Body of pancreas (tissue), 4 donors: ENCODE data around the gene BTD.

Experiments used
- POLR2A ChIP-seq, 3 donors: fragments of 450-650 bp; IDR thresholded peaks; one replicate each; pipeline ENCODE4 v1.6.1; 2016; ENCODE audit warnings: antibody characterized with exemption in 3 of 3, mild to moderate bottlenecking in 2 of 3
- TF ChIP-seq, protein P1 (sequence below), 7 experiments: fragments of 450-650 bp in 4 of 7; fragments of 200-600 bp in 3 of 7; sonication (generic) in 3 of 7; IDR thresholded peaks; one replicate each; pipeline ENCODE4 v1.5.1; 2016 to 2019; ENCODE audit warnings: antibody characterized with exemption in 7 of 7

DNA sequence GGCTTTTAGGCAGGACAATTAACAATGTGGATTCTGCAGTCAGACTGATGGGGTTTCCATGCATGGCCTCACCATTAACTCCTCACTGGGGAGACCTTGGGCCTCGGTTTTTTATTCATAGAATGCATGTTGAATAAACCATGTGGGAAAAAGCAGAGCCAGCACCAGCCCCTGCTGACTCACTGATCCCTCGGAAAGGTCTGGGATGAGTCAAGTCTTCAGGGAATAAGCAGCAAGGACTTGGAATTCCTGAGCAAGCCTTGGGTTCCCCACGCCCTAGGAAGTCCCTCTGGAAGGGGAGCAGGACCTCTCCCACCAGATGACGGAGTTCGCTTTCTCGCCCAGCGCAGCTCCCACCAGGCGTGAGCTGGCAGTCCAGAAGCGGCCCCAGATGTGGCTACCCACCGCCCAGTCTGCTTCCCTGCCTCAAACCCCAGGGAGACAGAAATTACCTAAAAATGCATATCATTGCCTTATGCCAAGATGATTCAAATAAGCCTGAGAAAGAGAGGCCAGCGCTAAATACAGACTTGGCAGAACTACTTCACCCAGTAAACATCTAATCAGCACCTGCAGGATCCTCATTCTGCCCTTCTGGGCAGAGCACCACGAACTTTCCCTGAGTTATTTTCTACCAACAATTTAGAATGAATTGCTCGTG lies 45.4 kb downstream of the BTD start:
- TF ChIP-seq, protein P1, sequence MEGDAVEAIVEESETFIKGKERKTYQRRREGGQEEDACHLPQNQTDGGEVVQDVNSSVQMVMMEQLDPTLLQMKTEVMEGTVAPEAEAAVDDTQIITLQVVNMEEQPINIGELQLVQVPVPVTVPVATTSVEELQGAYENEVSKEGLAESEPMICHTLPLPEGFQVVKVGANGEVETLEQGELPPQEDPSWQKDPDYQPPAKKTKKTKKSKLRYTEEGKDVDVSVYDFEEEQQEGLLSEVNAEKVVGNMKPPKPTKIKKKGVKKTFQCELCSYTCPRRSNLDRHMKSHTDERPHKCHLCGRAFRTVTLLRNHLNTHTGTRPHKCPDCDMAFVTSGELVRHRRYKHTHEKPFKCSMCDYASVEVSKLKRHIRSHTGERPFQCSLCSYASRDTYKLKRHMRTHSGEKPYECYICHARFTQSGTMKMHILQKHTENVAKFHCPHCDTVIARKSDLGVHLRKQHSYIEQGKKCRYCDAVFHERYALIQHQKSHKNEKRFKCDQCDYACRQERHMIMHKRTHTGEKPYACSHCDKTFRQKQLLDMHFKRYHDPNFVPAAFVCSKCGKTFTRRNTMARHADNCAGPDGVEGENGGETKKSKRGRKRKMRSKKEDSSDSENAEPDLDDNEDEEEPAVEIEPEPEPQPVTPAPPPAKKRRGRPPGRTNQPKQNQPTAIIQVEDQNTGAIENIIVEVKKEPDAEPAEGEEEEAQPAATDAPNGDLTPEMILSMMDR (IDR thresholded peaks at IDR 0.05): no peak
- no peak for TF ChIP-seq POLR2A (IDR thresholded peaks at IDR 0.05)
